HepG2 (cell line): ENCODE results near the gene PIP4K2B. TPM values are rescaled to one million over a fixed set of nuclear protein-coding genes. Genes with fewer than 3 reads are reported as not detected.

ENCODE experiments used
- FUBP1 ChIP-seq: sonication (generic); formaldehyde crosslinking; IDR thresholded peaks from 2 replicates; pipeline ENCODE4 v1.5.1; 2020; ENCODE audit warnings: missing genetic modification reagents, mild to moderate bottlenecking, borderline replicate concordance
- REXO4 ChIP-seq: sonication (generic); formaldehyde crosslinking; IDR thresholded peaks from 2 replicates; pipeline ENCODE4 v1.8.0; 2022; ENCODE audit warnings: missing genetic modification reagents, mild to moderate bottlenecking, borderline replicate concordance
- SAP130 ChIP-seq: IDR thresholded peaks from 2 replicates; pipeline ENCODE4 v1.6.1; 2016; ENCODE audit warnings: low read depth
- SNAI1 ChIP-seq: sonication (generic); formaldehyde crosslinking; IDR thresholded peaks from 2 replicates; pipeline ENCODE4 v1.5.0; 2020; ENCODE audit warnings: mild to moderate bottlenecking, missing genetic modification reagents, borderline replicate concordance
- SRF ChIP-seq: IDR thresholded peaks from 2 replicates; pipeline ENCODE4 v1.6.1; 2011; ENCODE audit warnings: mild to moderate bottlenecking, low read depth, low read length, moderate library complexity
- ZFP90 ChIP-seq: sonication (generic); formaldehyde crosslinking; IDR thresholded peaks from 2 replicates; pipeline ENCODE4 v1.8.0; 2022; ENCODE audit warnings: missing genetic modification reagents, mild to moderate bottlenecking, inconsistent platforms, borderline replicate concordance
- ZKSCAN5 ChIP-seq: sonication (generic); formaldehyde crosslinking; IDR thresholded peaks from 2 replicates; pipeline ENCODE4 v1.5.1; 2020; ENCODE audit warnings: mild to moderate bottlenecking, missing genetic modification reagents
- ZNF101 ChIP-seq: sonication (generic); formaldehyde crosslinking; IDR thresholded peaks from 2 replicates; pipeline ENCODE4 v1.4.0; 2020; ENCODE audit warnings: mild to moderate bottlenecking, low read depth, missing genetic modification reagents, borderline replicate concordance
- ZNF160 ChIP-seq: sonication (generic); formaldehyde crosslinking; IDR thresholded peaks from 2 replicates; pipeline ENCODE4 v1.8.0; 2022; ENCODE audit warnings: mild to moderate bottlenecking, inconsistent platforms, missing genetic modification reagents
- ZNF20 ChIP-seq: sonication (generic); formaldehyde crosslinking; IDR thresholded peaks from 2 replicates; pipeline ENCODE4 v1.4.0; 2020; ENCODE audit warnings: mild to moderate bottlenecking, moderate library complexity, missing genetic modification reagents
- ZNF235 ChIP-seq: sonication (generic); formaldehyde crosslinking; IDR thresholded peaks from 2 replicates; pipeline ENCODE4 v1.8.1; 2023; ENCODE audit warnings: mild to moderate bottlenecking, missing genetic modification reagents, borderline replicate concordance
- ZNF280D ChIP-seq: sonication (generic); formaldehyde crosslinking; IDR thresholded peaks from 2 replicates; pipeline ENCODE4 v1.5.1; 2020; ENCODE audit warnings: mild to moderate bottlenecking, missing genetic modification reagents
- ZNF350 ChIP-seq: sonication (generic); formaldehyde crosslinking; IDR thresholded peaks from 2 replicates; pipeline ENCODE4 v1.4.0; 2020; ENCODE audit warnings: mild to moderate bottlenecking, low read depth, missing genetic modification reagents, borderline replicate concordance
- ZNF441 ChIP-seq: sonication (generic); formaldehyde crosslinking; IDR thresholded peaks from 2 replicates; pipeline ENCODE4 v1.7.0; 2021; ENCODE audit warnings: missing genetic modification reagents, borderline replicate concordance
- ZNF598 ChIP-seq: sonication (generic); formaldehyde crosslinking; IDR thresholded peaks from 2 replicates; pipeline ENCODE4 v1.5.1; 2020; ENCODE audit warnings: mild to moderate bottlenecking, missing genetic modification reagents, borderline replicate concordance
- ZNF607 ChIP-seq: sonication (generic); formaldehyde crosslinking; IDR thresholded peaks from 2 replicates; pipeline ENCODE4 v1.5.1; 2020; ENCODE audit warnings: missing genetic modification reagents, mild to moderate bottlenecking, borderline replicate concordance
- ZNF770 ChIP-seq: sonication (generic); formaldehyde crosslinking; IDR thresholded peaks from 2 replicates; pipeline ENCODE4 v1.5.0; 2020; ENCODE audit warnings: mild to moderate bottlenecking, missing genetic modification reagents
- ZNF879 ChIP-seq: sonication (generic); formaldehyde crosslinking; IDR thresholded peaks from 2 replicates; pipeline ENCODE4 v1.8.1; 2023; ENCODE audit warnings: missing genetic modification reagents
- ZNF891 ChIP-seq: sonication (generic); formaldehyde crosslinking; IDR thresholded peaks from 2 replicates; pipeline ENCODE4 v1.5.0; 2020; ENCODE audit warnings: mild to moderate bottlenecking, missing genetic modification reagents
- polyA plus RNA-seq, 8 experiments: library from polyadenylated mRNA; depleted of rRNA in 3 of 8; stranded (reverse) in 7 of 8; unstranded in 1 of 8; fragments of >200 nt; fragmentation: Illumina TruSeq in 4 of 8; extraction: Trizol in 4 of 8; gene quantifications; 2 replicates each; pipeline versions ENCODE4 v1.2.1 to v1.2.3, GENCODE V29; 2011 to 2016; ENCODE audit warnings: low read depth in 4 of 8, missing spikeins in 1 of 8, mixed read lengths in 1 of 8; ENCODE audit not compliant: insufficient read depth in 1 of 8
- total RNA-seq, 5 experiments: library from RNA; depleted of rRNA; stranded (reverse); fragments of >200 nt; fragmentation: Illumina TruSeq; extraction: Trizol; gene quantifications; 2 replicates each; pipeline ENCODE4 v1.2.3, GENCODE V29; 2016; ENCODE audit warnings: low read depth in 1 of 5

The PIP4K2B gene
- total and polyA plus RNA-seq, 2 of the 13 experiments (the other 11 are each of a cell fraction or from before 2014, with no cell fraction given) = 20.4 to 54.0 TPM

- 0 out of 2 replicates have a peak, but pooled peaks have one; percentile 57 for TF ChIP-seq ZNF350
- TF ChIP-seq SAP130 = peak; percentile 83
- TF ChIP-seq ZNF441 (CRISPR knock-in tag) = peak; percentile 76; the same call in 1 of the 2 replicates
- no peak for TF ChIP-seq FUBP1 (CRISPR knock-in tag)
- no peak; the same call in 1 of the 2 replicates for TF ChIP-seq ZNF607
- TF ChIP-seq ZNF101 = no peak
- no peak; the same call in none of the 2 replicates for TF ChIP-seq ZNF160 (CRISPR knock-in tag)
- TF ChIP-seq ZNF879 (CRISPR knock-in tag) = 0 out of 2 replicates have a peak, but pooled peaks have one; percentile 55
- TF ChIP-seq REXO4 (CRISPR knock-in tag) = no peak
- 0 out of 2 replicates have a peak, but pooled peaks have one; percentile 39 for TF ChIP-seq SNAI1
- TF ChIP-seq ZKSCAN5 (CRISPR knock-in tag) = no peak
- TF ChIP-seq ZFP90 = no peak
- peak; percentile 6; the same call in 1 of the 2 replicates for TF ChIP-seq ZNF770 (CRISPR knock-in tag)
- no peak for TF ChIP-seq ZNF598 (CRISPR knock-in tag)
- no peak for TF ChIP-seq SRF
- peak; percentile 92 for TF ChIP-seq ZNF891 (CRISPR knock-in tag)
- TF ChIP-seq ZNF280D = no peak
- no peak for TF ChIP-seq ZNF20
- peak; percentile 60; the same call in 1 of the 2 replicates for TF ChIP-seq ZNF235 (CRISPR knock-in tag)
Observed at GRCh38 chr17:38798614-38799500, 499 bp downstream of the PIP4K2B start (continued).
